HCT116 (cell line): ENCODE measurements around the gene GNA12.

ENCODE experiments used
- CTCF ChIP-seq, 3 experiments: fragments of 200-600 bp in 1 of 3; sonication (generic) in 1 of 3; IDR thresholded peaks in 2 of 3; conservative IDR thresholded peaks in 1 of 3; 2 replicates each; pipeline ENCODE4 v1.5.1; 2012 to 2017; ENCODE audit warnings: low read depth in 2 of 3, low read length in 2 of 3, antibody characterized with exemption in 1 of 3, borderline replicate concordance in 1 of 3, control low read depth in 1 of 3, mild to moderate bottlenecking in 1 of 3, mixed read lengths in 1 of 3, mixed run types in 1 of 3, moderate library complexity in 1 of 3; ENCODE audit not compliant: insufficient read depth in 1 of 3
- EZH2 ChIP-seq: fragments of 200-600 bp; sonication (generic); IDR thresholded peaks from 2 replicates; pipeline ENCODE4 v1.6.1; 2017; ENCODE audit warnings: antibody characterized with exemption, mixed run types
- POLR2A ChIP-seq: IDR thresholded peaks from 2 replicates; pipeline ENCODE4 v1.7.0; 2011; ENCODE audit warnings: borderline replicate concordance; ENCODE audit not compliant: insufficient read depth, insufficient read length; ENCODE audit errors: extremely low read depth
- SIN3A ChIP-seq: IDR thresholded peaks from 2 replicates; pipeline ENCODE4 v1.6.1; 2012; ENCODE audit warnings: low read depth
- ZNF274 ChIP-seq: fragments of 200-500 bp; sonication (Bioruptor generic); IDR thresholded peaks from 2 replicates; pipeline ENCODE4 v1.6.1; 2014; ENCODE audit warnings: mild to moderate bottlenecking, low read depth, low read length, inconsistent platforms

- TF ChIP-seq EZH2, result no peak
- no peak for TF ChIP-seq CTCF (IDR thresholded peaks at IDR 0.05 in 2 of 3, conservative IDR thresholded peaks at IDR 0.05 in 1 of 3; ENCODE audit: borderline replicate concordance in 1 of 3, insufficient read depth in 1 of 3, low read depth in 2 of 3, low read length in 2 of 3)
- no peak for TF ChIP-seq ZNF274
- TF ChIP-seq SIN3A, result no peak
- TF ChIP-seq POLR2A, result no peak
Observed at GRCh38 chr7:2837496-2837895, 6.6 kb downstream of the GNA12 start.
